Peyer's patch (tissue), 4 donors: ENCODE results near the gene GRIA3. TPM values are rescaled to one million over a fixed set of nuclear protein-coding genes. Genes with fewer than 3 reads are reported as not detected.

ENCODE experiments used
- DNase-seq, 3 donors: peaks; one replicate each; pipeline ENCODE4 v3.0.0-alpha.2; 2017 to 2019
- H3K27ac ChIP-seq, 4 donors: fragments of 200-600 bp; sonication (generic); one replicate each; pipeline ENCODE4 v1.5.1; 2016 to 2019
- H3K27me3 ChIP-seq, 2 donors: fragments of 200-600 bp; sonication (generic); one replicate each; pipeline ENCODE4 v1.5.1; 2019
- H3K36me3 ChIP-seq, 3 donors: fragments of 200-600 bp; sonication (generic); one replicate each; pipeline ENCODE4 v1.5.1; 2016 to 2019
- H3K4me1 ChIP-seq, 4 donors: fragments of 200-600 bp; sonication (generic); one replicate each; pipeline ENCODE4 v1.5.1; 2016 to 2019
- H3K4me3 ChIP-seq, 4 donors: fragments of 200-600 bp; sonication (generic); 1 replicate in 3 of 4; 2 replicates in 1 of 4; pipeline ENCODE4 v1.5.1; 2016 to 2019; ENCODE audit warnings: mild to moderate bottlenecking in 1 of 4
- H3K9me3 ChIP-seq, 4 donors: fragments of 200-600 bp; sonication (generic); one replicate each; pipeline ENCODE4 v1.5.1; 2016 to 2019; ENCODE audit warnings: mild to moderate bottlenecking in 1 of 4
- CTCF ChIP-seq, 6 experiments: fragments of 450-650 bp in 4 of 6; fragments of 200-600 bp in 2 of 6; sonication (generic) in 1 of 6; IDR thresholded peaks; one replicate each; pipeline ENCODE4 v1.5.1; 2017 to 2019; ENCODE audit warnings: antibody characterized with exemption in 6 of 6, mild to moderate bottlenecking in 3 of 6, moderate library complexity in 1 of 6
- POLR2A ChIP-seq, 2 donors: fragments of 450-650 bp; IDR thresholded peaks; one replicate each; pipeline ENCODE4 v1.5.1; 2017; ENCODE audit warnings: antibody characterized with exemption in 2 of 2, mild to moderate bottlenecking in 2 of 2, moderate library complexity in 2 of 2
- total RNA-seq, 4 donors: library from RNA; depleted of rRNA; stranded (reverse); fragments of >200 nt; gene quantifications; one replicate each; pipeline ENCODE4 v1.1.0, GENCODE V29; 2016

Gene GRIA3
- total RNA-seq, 4 donors from 2014 or later: 0.47 to 12.4 TPM; not detected in 2

GRCh38 chrX:123322536-123322935 is 138.5 kb downstream of the GRIA3 start:
- H3K4me3 ChIP-seq: no peak overlapping the region
- DNase-seq: no peak
- no peak overlapping the region for H3K27ac ChIP-seq
- TF ChIP-seq POLR2A (IDR thresholded peaks at IDR 0.05) (no peak), CTCF (IDR thresholded peaks at IDR 0.05) (no peak)
- H3K4me1 ChIP-seq: no peaks in the 10 kb centered on the region
- H3K9me3 ChIP-seq: no peaks in the 10 kb centered on the region
- no peaks in the 10 kb centered on the region for H3K27me3 ChIP-seq
- H3K36me3 ChIP-seq: no peaks in the 10 kb centered on the region

GRCh38 chrX:123324625-123325024 is 140.5 kb downstream of the GRIA3 start:
- no peak for DNase-seq
- no peaks in the 10 kb centered on the region for H3K27me3 ChIP-seq
- TF ChIP-seq CTCF (IDR thresholded peaks at IDR 0.05) (no peak), POLR2A (IDR thresholded peaks at IDR 0.05) (no peak)
- no peak overlapping the region for H3K27ac ChIP-seq
- H3K9me3 ChIP-seq: no peaks in the 10 kb centered on the region
- no peak overlapping the region for H3K4me3 ChIP-seq
- H3K4me1 ChIP-seq: no peaks in the 10 kb centered on the region
- H3K36me3 ChIP-seq: no peaks in the 10 kb centered on the region

- no peaks in the 10 kb centered on the region for H3K4me1 ChIP-seq
- no peak overlapping the region for H3K4me3 ChIP-seq
- H3K27ac ChIP-seq: no peak overlapping the region
- no peaks in the 10 kb centered on the region for H3K36me3 ChIP-seq
- DNase-seq: no peak
- H3K9me3 ChIP-seq: no peaks in the 10 kb centered on the region
- TF ChIP-seq CTCF (IDR thresholded peaks at IDR 0.05): no peak
- TF ChIP-seq POLR2A (IDR thresholded peaks at IDR 0.05): no peak
- H3K27me3 ChIP-seq: no peaks in the 10 kb centered on the region
Observed at GRCh38 chrX:123330229-123330942, 146.3 kb downstream of the GRIA3 start.

GRCh38 chrX:123331349-123331748 is 147.3 kb downstream of the GRIA3 start:
- TF ChIP-seq POLR2A (IDR thresholded peaks at IDR 0.05): no peak
- TF ChIP-seq CTCF (IDR thresholded peaks at IDR 0.05): no peak

GRCh38 chrX:123331859-123332258 is 147.8 kb downstream of the GRIA3 start:
- no peak for DNase-seq
- Histone ChIP-seq H3K4me1 (no peaks in the 10 kb centered on the region), H3K4me3 (no peak overlapping the region), H3K27ac (no peak overlapping the region), H3K9me3 (no peaks in the 10 kb centered on the region), H3K36me3 (no peaks in the 10 kb centered on the region), H3K27me3 (no peaks in the 10 kb centered on the region)
- TF ChIP-seq POLR2A (IDR thresholded peaks at IDR 0.05) (no peak), CTCF (IDR thresholded peaks at IDR 0.05) (no peak)

More at GRCh38 chrX:123331349-123331748, 147.3 kb downstream of the GRIA3 start:
- no peak for DNase-seq
- no peaks in the 10 kb centered on the region for H3K9me3 ChIP-seq
- H3K4me3 ChIP-seq: no peak overlapping the region
- no peak overlapping the region for H3K27ac ChIP-seq
- H3K27me3 ChIP-seq: no peaks in the 10 kb centered on the region
- no peaks in the 10 kb centered on the region for H3K4me1 ChIP-seq
- no peaks in the 10 kb centered on the region for H3K36me3 ChIP-seq
